HepG2 (cell line): ENCODE results near the gene ZNF445. TPM values are rescaled to one million over a fixed set of nuclear protein-coding genes. Genes with fewer than 3 reads are reported as not detected.

Experiments
- ATF3 ChIP-seq: sonication (generic); formaldehyde crosslinking; IDR thresholded peaks from 2 replicates; pipeline ENCODE4 v1.4.0; 2020; ENCODE audit warnings: missing genetic modification reagents
- FOXK1 ChIP-seq: sonication (generic); formaldehyde crosslinking; IDR thresholded peaks from 2 replicates; pipeline ENCODE4 v1.4.0; 2020; ENCODE audit warnings: low read depth, missing genetic modification reagents, borderline replicate concordance
- GATA4 ChIP-seq: sonication (generic); IDR thresholded peaks from 2 replicates; pipeline ENCODE4 v1.6.1; 2016; ENCODE audit warnings: antibody characterized with exemption, low read depth, borderline replicate concordance
- MAF1 ChIP-seq: sonication (generic); formaldehyde crosslinking; IDR thresholded peaks from 2 replicates; pipeline ENCODE4 v1.5.0; 2020; ENCODE audit warnings: missing genetic modification reagents, borderline replicate concordance
- PAX8 ChIP-seq: sonication (generic); formaldehyde crosslinking; IDR thresholded peaks from 2 replicates; pipeline ENCODE4 v1.8.0; 2022; ENCODE audit warnings: mild to moderate bottlenecking, missing genetic modification reagents, borderline replicate concordance
- PRMT3 ChIP-seq: sonication (generic); formaldehyde crosslinking; IDR thresholded peaks from 2 replicates; pipeline ENCODE4 v1.8.1; 2022; ENCODE audit warnings: low read depth, mild to moderate bottlenecking, moderate library complexity, missing genetic modification reagents, borderline replicate concordance
- REL ChIP-seq: sonication (generic); formaldehyde crosslinking; conservative IDR thresholded peaks from 2 replicates; pipeline ENCODE4 v1.8.0; 2022; ENCODE audit warnings: mild to moderate bottlenecking, missing genetic modification reagents, moderate library complexity
- SP2 ChIP-seq: sonication (generic); formaldehyde crosslinking; IDR thresholded peaks from 2 replicates; pipeline ENCODE4 v1.5.1; 2020; ENCODE audit warnings: mild to moderate bottlenecking, missing genetic modification reagents
- SRY ChIP-seq: sonication (generic); formaldehyde crosslinking; IDR thresholded peaks from 2 replicates; pipeline ENCODE4 v1.8.0; 2022; ENCODE audit warnings: mild to moderate bottlenecking, missing genetic modification reagents
- TCF12 ChIP-seq, 2 experiments: fragments of 450-650 bp in 1 of 2; sonication (generic) in 1 of 2; formaldehyde crosslinking in 1 of 2; IDR thresholded peaks; 2 replicates each; pipeline versions ENCODE4 v1.6.1 to v1.8.0; 2017 to 2022; ENCODE audit warnings: antibody characterized with exemption in 1 of 2, mild to moderate bottlenecking in 1 of 2, missing genetic modification reagents in 1 of 2, moderate library complexity in 1 of 2
- U2AF1 ChIP-seq: fragments of 200-400 bp; formaldehyde crosslinking; optimal IDR thresholded peaks from 2 replicates; pipeline ENCODE3; 2017; ENCODE audit warnings: mild to moderate bottlenecking, low read depth, low read length
- ZNF230 ChIP-seq: sonication (generic); formaldehyde crosslinking; IDR thresholded peaks from 2 replicates; pipeline ENCODE4 v1.4.0; 2020; ENCODE audit warnings: mild to moderate bottlenecking, missing genetic modification reagents
- ZNF30 ChIP-seq: sonication (generic); formaldehyde crosslinking; IDR thresholded peaks from 2 replicates; pipeline ENCODE4 v1.5.0; 2020; ENCODE audit warnings: mild to moderate bottlenecking, missing genetic modification reagents
- ZNF546 ChIP-seq: sonication (generic); formaldehyde crosslinking; conservative IDR thresholded peaks from 2 replicates; pipeline ENCODE4 v1.8.1; 2023; ENCODE audit warnings: mild to moderate bottlenecking, missing genetic modification reagents
- ZNF816 ChIP-seq: sonication (generic); formaldehyde crosslinking; IDR thresholded peaks from 2 replicates; pipeline ENCODE4 v1.8.0; 2022; ENCODE audit warnings: missing genetic modification reagents, mild to moderate bottlenecking, borderline replicate concordance
- polyA plus RNA-seq, 8 experiments: library from polyadenylated mRNA; depleted of rRNA in 3 of 8; stranded (reverse) in 7 of 8; unstranded in 1 of 8; fragments of >200 nt; fragmentation: Illumina TruSeq in 4 of 8; extraction: Trizol in 4 of 8; gene quantifications; 2 replicates each; pipeline versions ENCODE4 v1.2.1 to v1.2.3, GENCODE V29; 2011 to 2016; ENCODE audit warnings: low read depth in 4 of 8, missing spikeins in 1 of 8, mixed read lengths in 1 of 8; ENCODE audit not compliant: insufficient read depth in 1 of 8
- total RNA-seq, 5 experiments: library from RNA; depleted of rRNA; stranded (reverse); fragments of >200 nt; fragmentation: Illumina TruSeq; extraction: Trizol; gene quantifications; 2 replicates each; pipeline ENCODE4 v1.2.3, GENCODE V29; 2016; ENCODE audit warnings: low read depth in 1 of 5
- TF ChIP-seq, protein P1 (sequence below), 2 experiments: IDR thresholded peaks; 2 replicates each; pipeline ENCODE4 v1.6.1; 2011 to 2012; ENCODE audit warnings: low read length in 2 of 2, borderline replicate concordance in 1 of 2, low read depth in 1 of 2, mild to moderate bottlenecking in 1 of 2, moderate library complexity in 1 of 2
- TF ChIP-seq, protein P2 (sequence below): sonication (generic); formaldehyde crosslinking; IDR thresholded peaks from 2 replicates; pipeline ENCODE4 v1.4.0; 2020; ENCODE audit warnings: missing genetic modification reagents

ZNF445 gene
- total and polyA plus RNA-seq, 2 of the 13 experiments (the other 11 are each of a cell fraction or from before 2014, with no cell fraction given) = 4.4 to 10.3 TPM

- TF ChIP-seq, protein P1, sequence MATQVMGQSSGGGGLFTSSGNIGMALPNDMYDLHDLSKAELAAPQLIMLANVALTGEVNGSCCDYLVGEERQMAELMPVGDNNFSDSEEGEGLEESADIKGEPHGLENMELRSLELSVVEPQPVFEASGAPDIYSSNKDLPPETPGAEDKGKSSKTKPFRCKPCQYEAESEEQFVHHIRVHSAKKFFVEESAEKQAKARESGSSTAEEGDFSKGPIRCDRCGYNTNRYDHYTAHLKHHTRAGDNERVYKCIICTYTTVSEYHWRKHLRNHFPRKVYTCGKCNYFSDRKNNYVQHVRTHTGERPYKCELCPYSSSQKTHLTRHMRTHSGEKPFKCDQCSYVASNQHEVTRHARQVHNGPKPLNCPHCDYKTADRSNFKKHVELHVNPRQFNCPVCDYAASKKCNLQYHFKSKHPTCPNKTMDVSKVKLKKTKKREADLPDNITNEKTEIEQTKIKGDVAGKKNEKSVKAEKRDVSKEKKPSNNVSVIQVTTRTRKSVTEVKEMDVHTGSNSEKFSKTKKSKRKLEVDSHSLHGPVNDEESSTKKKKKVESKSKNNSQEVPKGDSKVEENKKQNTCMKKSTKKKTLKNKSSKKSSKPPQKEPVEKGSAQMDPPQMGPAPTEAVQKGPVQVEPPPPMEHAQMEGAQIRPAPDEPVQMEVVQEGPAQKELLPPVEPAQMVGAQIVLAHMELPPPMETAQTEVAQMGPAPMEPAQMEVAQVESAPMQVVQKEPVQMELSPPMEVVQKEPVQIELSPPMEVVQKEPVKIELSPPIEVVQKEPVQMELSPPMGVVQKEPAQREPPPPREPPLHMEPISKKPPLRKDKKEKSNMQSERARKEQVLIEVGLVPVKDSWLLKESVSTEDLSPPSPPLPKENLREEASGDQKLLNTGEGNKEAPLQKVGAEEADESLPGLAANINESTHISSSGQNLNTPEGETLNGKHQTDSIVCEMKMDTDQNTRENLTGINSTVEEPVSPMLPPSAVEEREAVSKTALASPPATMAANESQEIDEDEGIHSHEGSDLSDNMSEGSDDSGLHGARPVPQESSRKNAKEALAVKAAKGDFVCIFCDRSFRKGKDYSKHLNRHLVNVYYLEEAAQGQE (IDR thresholded peaks at IDR 0.05; ENCODE audit: borderline replicate concordance in 1 of 2, low read depth in 1 of 2, low read length in 2 of 2) = no peak; a peak in 1 of 4 replicates
- peak; percentile 55; the same call in 1 of the 2 replicates for TF ChIP-seq SRY (CRISPR knock-in tag)
- peak; percentile 89 for TF ChIP-seq FOXK1 (CRISPR knock-in tag)
- peak; percentile 48; the same call in 1 of the 2 replicates for TF ChIP-seq PRMT3
- no peak for TF ChIP-seq U2AF1
- peak; percentile 43; the same call in 1 of the 2 replicates for TF ChIP-seq ATF3 (CRISPR knock-in tag)
- TF ChIP-seq PAX8 (CRISPR knock-in tag) = no peak
- no peak for TF ChIP-seq REL (CRISPR knock-in tag)
- no peak; the same call in 1 of the 2 replicates for TF ChIP-seq ZNF816 (CRISPR knock-in tag)
- TF ChIP-seq, protein P2, sequence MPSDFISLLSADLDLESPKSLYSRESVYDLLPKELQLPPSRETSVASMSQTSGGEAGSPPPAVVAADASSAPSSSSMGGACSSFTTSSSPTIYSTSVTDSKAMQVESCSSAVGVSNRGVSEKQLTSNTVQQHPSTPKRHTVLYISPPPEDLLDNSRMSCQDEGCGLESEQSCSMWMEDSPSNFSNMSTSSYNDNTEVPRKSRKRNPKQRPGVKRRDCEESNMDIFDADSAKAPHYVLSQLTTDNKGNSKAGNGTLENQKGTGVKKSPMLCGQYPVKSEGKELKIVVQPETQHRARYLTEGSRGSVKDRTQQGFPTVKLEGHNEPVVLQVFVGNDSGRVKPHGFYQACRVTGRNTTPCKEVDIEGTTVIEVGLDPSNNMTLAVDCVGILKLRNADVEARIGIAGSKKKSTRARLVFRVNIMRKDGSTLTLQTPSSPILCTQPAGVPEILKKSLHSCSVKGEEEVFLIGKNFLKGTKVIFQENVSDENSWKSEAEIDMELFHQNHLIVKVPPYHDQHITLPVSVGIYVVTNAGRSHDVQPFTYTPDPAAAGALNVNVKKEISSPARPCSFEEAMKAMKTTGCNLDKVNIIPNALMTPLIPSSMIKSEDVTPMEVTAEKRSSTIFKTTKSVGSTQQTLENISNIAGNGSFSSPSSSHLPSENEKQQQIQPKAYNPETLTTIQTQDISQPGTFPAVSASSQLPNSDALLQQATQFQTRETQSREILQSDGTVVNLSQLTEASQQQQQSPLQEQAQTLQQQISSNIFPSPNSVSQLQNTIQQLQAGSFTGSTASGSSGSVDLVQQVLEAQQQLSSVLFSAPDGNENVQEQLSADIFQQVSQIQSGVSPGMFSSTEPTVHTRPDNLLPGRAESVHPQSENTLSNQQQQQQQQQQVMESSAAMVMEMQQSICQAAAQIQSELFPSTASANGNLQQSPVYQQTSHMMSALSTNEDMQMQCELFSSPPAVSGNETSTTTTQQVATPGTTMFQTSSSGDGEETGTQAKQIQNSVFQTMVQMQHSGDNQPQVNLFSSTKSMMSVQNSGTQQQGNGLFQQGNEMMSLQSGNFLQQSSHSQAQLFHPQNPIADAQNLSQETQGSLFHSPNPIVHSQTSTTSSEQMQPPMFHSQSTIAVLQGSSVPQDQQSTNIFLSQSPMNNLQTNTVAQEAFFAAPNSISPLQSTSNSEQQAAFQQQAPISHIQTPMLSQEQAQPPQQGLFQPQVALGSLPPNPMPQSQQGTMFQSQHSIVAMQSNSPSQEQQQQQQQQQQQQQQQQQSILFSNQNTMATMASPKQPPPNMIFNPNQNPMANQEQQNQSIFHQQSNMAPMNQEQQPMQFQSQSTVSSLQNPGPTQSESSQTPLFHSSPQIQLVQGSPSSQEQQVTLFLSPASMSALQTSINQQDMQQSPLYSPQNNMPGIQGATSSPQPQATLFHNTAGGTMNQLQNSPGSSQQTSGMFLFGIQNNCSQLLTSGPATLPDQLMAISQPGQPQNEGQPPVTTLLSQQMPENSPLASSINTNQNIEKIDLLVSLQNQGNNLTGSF = no peak
- no peak for TF ChIP-seq ZNF30
- TF ChIP-seq GATA4 = peak; percentile 77; the same call in 1 of the 2 replicates
- TF ChIP-seq SP2 = no peak
- TF ChIP-seq TCF12 (IDR thresholded peaks at IDR 0.05) = no peak
- peak; percentile 72; the same call in 1 of the 2 replicates for TF ChIP-seq TCF12 (CRISPR knock-in tag; IDR thresholded peaks at IDR 0.05)
- TF ChIP-seq ZNF230 (CRISPR knock-in tag) = no peak
- TF ChIP-seq MAF1 (CRISPR knock-in tag) = no peak
- TF ChIP-seq ZNF546 (CRISPR knock-in tag) = no peak
Observed at GRCh38 chr3:44439499-44440295, 37.8 kb downstream of the ZNF445 start (continued).
